OCI-LY1 (cell line): ENCODE data around the gene DNAH8.

Source experiments
- EZH2 ChIP-seq: fragments of 200-600 bp; sonication (generic), shearing (Covaris generic); IDR thresholded peaks from 2 replicates; pipeline ENCODE4 v1.8.0; 2017; ENCODE audit warnings: borderline replicate concordance, mixed run types, mild to moderate bottlenecking, antibody characterized with exemption, low read length, moderate library complexity, mixed read lengths
- TF ChIP-seq, protein P1 (sequence below): fragments of 200-600 bp; sonication (generic), shearing (Covaris generic); IDR thresholded peaks from 2 replicates; pipeline ENCODE4 v1.5.1; 2017; ENCODE audit warnings: mild to moderate bottlenecking, antibody characterized with exemption, low read length, moderate library complexity, mixed read lengths

DNA sequence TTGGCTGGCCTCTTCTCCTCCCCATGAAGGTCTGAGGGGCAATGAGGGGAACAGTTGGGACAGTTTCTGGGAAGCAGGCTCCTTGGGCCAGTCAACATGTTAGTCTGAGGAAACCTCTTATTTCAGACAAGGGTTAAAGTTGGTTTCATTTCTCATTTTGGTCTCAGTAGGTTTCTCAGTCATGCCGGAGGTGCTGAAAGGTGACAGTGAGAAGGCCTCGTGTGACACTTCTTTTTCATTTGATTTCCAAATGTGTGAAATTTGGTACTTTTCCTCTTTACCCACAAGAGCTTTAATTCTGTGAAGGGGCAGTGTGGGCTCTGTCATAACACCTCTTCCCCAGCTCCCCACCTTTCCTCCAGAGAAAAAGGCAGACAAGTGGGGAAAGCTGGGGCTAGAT, 326.0 kb downstream of the DNAH8 start:
- TF ChIP-seq, protein P1, sequence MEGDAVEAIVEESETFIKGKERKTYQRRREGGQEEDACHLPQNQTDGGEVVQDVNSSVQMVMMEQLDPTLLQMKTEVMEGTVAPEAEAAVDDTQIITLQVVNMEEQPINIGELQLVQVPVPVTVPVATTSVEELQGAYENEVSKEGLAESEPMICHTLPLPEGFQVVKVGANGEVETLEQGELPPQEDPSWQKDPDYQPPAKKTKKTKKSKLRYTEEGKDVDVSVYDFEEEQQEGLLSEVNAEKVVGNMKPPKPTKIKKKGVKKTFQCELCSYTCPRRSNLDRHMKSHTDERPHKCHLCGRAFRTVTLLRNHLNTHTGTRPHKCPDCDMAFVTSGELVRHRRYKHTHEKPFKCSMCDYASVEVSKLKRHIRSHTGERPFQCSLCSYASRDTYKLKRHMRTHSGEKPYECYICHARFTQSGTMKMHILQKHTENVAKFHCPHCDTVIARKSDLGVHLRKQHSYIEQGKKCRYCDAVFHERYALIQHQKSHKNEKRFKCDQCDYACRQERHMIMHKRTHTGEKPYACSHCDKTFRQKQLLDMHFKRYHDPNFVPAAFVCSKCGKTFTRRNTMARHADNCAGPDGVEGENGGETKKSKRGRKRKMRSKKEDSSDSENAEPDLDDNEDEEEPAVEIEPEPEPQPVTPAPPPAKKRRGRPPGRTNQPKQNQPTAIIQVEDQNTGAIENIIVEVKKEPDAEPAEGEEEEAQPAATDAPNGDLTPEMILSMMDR = no peak
- no peak for TF ChIP-seq EZH2
